GM21447 (cell line): ENCODE results near the gene NRBF2.
"Not testable (repeated sequence)": the region's sequence is repeated elsewhere in the genome, so short reads cannot be mapped to it uniquely, and the experiment has no call there.

Experiments
- ATAC-seq: cut with Tn5 transposase; IDR thresholded peaks from one replicate; pipeline ENCODE4 v1.9.1; 2021; ENCODE audit not compliant: unreplicated experiment

Gene NRBF2

DNA sequence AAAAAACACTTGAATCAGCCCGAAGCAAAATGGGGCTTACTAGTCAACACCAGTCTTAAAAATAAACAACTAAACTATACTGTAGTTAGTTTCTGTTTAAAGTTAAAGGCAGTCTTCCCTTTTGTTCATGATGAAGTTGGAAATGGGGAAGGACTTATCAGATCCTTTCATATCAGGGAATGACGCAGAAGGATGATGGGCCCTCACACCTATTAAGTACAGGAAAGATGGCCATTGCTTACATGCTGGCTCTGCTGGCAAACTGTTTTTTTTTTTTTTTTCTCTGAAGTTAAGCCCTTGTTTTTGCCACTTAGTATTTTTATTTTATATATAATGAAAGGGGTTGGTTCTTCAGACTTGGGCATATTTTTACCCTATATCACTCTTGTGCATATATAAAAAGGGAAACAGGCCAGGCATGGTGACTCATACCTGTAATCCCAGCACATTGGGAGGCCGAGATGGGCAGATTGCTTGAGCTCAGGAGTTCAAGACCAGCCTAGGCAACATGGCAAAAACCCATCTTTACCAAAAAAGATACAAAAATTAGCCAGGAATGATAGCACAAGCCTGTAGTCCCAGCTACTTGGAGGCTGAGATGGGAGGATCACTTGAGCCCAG lies 16.6 kb upstream of the NRBF2 start:
- ATAC-seq = no peak

DNA sequence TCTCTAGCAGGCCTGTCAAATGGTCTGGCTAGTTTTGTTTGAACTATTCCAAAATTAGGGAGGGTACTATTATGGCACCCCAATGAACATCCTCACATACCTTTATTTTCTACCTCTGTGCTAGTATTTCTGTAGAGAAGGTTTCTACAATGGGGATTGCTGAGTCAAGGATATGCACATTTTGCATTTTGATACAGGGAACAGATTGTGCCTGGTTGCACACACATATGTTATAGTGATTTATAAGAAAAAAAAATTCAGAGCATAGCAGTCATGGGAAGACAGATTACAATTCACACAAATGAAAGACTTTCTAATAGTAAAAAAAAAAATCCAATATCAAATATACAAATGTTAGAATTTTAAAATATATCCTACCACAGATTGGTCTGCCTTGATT lies 14.1 kb upstream of the NRBF2 start:
- no peak for ATAC-seq

GRCh38 chr10:63120554-63120953 lies 12.6 kb upstream of the NRBF2 start:
- no peak for ATAC-seq

DNA sequence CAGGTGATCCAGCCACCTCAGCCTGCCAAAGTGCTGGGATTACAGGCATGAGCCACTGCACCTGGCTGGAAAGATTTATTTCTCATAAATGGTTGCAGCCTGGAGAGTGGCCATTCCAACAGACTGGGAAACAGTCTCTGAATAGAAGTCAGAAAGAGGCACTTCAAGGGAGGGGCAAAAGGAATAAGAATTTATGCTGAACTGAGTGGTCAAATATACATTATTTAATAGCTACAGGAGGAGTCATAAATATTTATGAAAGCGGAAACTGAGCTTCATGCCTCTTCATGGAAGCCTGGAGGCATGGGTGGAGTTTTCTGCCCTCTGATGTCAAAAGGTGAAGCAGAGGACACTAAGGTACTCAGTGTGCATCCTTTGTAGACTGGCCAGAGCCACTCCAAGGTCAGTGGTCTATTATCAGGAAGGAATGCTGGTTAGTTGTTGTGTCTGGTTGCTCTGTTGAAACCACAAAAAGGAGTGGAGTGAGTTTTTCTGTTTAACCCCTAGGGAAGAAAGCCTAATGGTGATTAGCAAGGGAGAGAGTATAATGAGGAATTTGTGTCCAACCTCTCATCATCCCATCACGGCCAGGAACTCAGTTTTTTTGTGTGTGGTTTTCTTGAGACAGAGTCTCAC lies 9.3 kb upstream of the NRBF2 start:
- no peak for ATAC-seq

- no peak for ATAC-seq
These were observed 7.7 kb upstream of the NRBF2 start for GRCh38 chr10:63125459-63125858.

DNA sequence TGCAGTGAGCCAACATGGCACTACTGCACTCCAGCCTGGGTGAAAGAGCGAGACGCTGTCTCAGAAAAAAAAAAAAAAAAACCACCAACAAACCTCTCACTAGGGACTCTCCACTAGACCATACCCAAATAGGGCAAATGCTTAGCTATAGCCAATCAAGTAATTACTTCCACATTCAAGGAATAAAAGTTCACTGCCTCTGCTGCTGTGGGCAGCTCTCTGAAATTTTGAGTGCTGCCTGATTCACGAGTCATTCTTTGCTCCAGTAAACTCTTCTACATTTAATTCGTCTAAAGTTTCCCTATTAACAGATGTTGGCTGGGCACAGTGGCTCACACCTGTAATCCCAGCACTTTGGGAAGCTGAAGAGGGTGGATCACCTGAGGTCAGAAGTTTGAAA lies 4.7 kb upstream of the NRBF2 start:
- ATAC-seq = no peak

DNA sequence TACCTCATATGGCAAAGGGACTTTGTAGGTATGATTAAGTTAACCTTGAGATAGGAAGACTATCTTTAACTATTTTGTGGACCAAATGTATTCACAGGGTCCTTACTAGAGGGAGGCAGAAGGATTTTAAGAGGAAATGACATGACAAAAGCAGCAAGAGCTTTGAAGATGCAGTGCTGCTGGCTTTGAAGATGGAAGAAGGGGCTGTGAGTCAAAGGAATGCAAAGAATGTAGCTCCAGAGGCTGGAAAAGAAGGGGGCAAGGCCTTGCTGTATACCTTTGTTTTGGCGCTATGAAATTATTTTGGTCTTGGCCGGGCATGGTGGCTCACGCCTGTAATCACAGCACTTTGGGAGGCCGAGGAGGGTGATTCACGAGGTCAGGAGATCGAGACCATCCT lies 3.2 kb upstream of the NRBF2 start:
- no peak for ATAC-seq

DNA sequence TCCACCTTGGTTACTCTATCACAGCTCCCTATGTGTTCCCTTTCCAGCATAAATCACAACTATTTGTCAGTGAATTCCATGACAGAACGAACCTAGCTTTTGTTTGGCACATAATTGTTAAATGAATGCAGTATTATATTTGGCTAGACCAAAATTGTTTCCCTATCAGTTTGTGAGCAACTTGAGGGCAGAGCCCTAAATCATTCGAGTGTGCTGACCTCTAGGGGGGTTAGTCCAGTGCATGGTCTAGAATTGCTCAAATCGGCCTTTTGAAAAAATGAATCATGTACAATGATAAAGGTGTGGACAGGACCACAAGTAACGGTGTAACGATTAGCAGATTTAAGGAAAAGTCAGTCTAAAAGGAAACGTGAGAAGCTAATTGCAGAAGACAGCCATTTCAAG lies 475 bp upstream of the NRBF2 start:
- ATAC-seq = no peak

DNA sequence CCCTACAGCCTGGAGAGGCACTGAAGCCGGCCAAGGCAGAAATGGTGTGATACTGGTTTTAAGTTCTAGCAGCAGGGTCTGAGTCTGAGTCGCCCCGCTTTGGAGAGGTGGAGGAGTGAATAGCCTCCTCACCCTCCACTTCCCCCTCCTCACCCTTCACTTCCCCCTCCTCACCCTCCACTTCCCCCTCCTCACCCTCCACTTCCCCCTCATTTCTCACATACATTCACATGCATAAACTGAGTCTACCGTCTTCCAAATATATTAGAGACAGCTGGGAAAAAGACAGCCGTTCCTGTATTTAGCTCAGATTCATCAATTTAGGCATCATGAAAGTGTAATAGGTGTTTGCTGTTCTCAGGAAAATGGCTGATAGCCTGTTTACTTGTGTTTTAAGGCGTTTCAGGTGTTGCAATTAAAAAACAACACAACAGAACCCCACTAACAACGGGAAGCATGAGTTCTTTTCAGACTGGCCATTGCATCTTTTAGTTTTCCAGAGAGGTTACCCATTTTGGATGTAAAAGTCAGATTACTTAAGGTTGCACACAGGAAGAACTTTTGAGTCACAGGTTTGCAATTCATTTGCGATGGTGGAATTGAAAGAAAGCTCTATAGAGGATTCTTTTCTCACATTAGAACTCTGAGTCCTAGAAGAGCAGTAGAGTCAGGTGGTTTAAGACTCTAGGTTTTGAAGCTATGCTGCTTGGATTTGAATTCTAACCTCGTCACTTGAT lies 861 bp downstream of the NRBF2 start:
- no peak for ATAC-seq

DNA sequence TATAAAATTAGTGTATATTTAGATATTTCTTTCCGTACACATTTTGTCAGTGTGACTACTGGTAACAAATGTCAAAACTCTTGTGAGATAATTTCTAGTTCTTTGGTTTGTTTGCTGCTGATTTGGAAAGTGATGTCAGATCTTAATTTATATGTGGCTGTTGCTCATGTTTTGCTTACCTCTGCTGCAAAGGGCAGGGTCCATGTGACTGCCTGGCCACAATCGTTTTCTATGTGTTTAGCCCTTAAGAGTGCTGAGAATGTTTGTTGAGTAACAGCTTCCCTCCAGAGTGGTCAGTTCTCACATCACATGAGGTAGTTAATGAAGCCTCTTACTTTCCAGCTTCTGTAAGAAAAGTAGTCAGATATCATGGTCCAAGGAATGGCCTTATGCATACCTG lies 4.2 kb downstream of the NRBF2 start:
- no peak for ATAC-seq

- no peak for ATAC-seq
These were observed 6.9 kb downstream of the NRBF2 start for GRCh38 chr10:63140077-63140476.

- no peak for ATAC-seq
These were observed 9.0 kb downstream of the NRBF2 start for GRCh38 chr10:63142136-63142535.

DNA sequence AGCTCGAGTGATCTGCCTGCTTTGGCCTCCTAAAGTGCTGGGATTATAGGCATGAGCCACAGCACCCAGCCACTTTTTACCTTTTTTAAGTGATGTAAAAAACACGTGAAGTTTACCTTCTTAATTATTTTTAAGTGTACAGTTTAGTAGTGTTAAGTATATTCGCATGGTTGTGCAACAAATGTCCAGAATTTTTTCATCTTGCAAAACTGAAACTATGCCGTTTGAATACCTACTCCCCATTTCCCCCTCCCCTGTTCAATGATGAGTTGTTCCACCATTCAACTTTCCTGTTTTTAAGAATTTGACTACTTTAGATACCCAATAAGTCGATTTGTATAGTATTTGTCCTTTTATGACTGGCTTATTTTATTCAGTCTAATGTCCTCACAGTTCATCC lies 10.9 kb downstream of the NRBF2 start:
- no peak for ATAC-seq

DNA sequence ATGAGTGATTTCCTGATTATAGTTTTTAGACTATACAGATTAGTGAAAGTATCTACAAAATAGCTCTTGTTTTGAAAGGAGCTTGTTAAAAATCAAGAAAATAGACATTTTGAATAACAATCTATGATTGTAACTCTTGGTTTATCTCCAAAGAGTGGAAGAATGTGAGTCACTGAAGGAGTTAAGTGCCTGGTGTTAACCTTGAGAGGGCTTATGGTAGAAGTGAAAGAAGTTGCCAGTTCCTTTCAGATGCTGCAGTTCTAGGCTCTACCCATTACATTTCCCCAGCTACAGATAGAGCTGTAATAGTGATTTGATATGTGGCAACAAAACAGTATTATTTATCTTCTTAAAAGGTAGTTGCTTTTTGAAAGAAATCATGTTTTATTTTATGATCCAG lies 12.7 kb downstream of the NRBF2 start:
- ATAC-seq = no peak

- ATAC-seq = no peak
These were observed 13.4 kb downstream of the NRBF2 start for GRCh38 chr10:63146503-63146902.

DNA sequence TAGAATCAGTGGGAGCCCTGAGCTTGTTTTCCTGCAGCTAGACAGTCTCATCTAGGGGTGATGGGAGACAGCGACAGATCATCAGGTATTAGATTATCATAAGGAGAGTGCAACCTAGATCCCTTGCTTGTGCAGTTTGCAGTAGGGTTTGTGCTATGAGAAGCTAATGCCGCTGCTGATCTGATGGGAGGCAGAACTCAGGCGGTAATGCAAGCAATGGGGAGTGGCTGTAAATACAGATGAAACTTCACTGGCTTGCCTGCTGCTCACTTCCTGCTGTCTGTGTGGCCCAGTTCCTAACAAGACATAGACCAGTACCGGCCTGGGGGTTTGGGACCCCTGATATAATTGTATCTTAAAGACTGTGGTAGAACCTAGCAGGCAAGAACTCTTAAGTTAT lies 17.6 kb downstream of the NRBF2 start:
- no peak for ATAC-seq

- not testable (repeated sequence) for ATAC-seq
These were observed 20.9 kb downstream of the NRBF2 start for GRCh38 chr10:63153868-63154545.

DNA sequence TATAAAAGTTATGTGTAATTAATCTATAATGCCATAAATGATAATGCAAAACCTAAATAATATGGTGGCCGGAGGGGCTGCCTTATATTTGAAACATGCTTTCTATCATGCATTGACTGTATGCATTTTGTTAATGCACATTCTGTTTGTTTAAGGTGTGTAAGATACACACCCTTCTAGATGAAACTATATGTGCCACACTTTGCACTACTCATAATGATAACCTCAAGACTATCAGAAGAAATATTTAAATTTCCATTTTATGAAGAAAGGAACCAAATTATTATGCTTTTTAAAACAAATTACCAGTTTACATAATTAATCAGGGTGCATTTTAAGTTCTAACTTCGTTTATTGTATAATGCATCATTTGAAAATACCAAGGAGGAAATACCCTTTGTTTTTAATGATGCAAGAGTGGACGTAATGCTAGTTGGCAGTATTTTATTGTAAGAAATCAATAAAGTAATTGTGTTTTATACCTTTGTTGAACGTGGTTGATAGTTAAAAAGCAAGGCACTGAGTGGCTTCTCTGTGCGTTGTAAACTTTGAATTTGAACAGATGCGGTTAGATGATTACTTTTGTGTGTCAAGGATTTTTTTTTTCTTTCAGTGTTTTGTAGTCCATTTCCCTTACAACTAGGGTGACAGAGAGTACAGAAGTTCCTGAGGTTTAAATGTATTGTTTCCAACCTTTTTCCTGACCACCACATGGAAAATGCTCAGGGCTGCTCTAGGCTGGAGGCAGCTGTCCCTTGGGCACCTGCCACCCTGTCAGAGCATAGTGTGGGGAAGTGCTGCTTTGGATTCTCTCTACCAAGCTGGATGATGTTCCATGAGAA lies 21.6 kb downstream of the NRBF2 start:
- no peak for ATAC-seq

GRCh38 chr10:63155388-63156020 lies 22.4 kb downstream of the NRBF2 start:
- ATAC-seq = no peak

DNA sequence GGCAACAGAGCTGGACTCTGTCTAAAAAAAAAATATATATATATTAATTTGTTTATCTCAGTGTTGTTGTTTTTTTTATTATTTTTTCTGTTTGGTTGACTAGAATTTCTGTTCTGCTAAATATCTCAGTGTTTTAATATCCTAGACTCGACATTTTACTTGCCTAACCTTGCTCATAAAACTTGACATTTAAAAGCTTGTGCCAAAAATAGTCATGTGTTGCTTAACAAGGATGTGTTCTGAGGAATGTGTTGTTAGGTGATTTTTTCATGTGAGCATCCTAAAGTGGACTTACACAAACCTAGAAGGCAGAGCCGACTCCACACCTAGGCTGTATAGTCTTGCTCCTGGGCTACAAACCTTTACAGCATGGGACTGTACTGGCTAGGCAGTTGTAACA lies 23.1 kb downstream of the NRBF2 start:
- ATAC-seq = no peak
